Heart right ventricle (tissue), 16 donors: ENCODE results near the gene TANGO6. TPM values are rescaled to one million over a fixed set of nuclear protein-coding genes. Genes with fewer than 3 reads are reported as not detected.

Experiments used
- ATAC-seq, 8 donors: fragments of 200-7000 bp; cut with Tn5 transposase; one replicate each; pipeline ENCODE4 v1.9.1; 2020; ENCODE audit warnings: mild to moderate bottlenecking in 8 of 8, moderate library complexity in 8 of 8, moderate number of reproducible peaks in 1 of 8
- DNase-seq, 2 donors: peaks; one replicate each; pipeline ENCODE4 v3.0.0-alpha.2; 2020
- H3K27ac ChIP-seq, 10 donors: fragments of 200-600 bp; sonication (generic) in 2 of 10; one replicate each; pipeline versions ENCODE4 v1.5.0 to v1.8.0; 2020 to 2022; ENCODE audit warnings: mild to moderate bottlenecking in 3 of 10
- H3K27me3 ChIP-seq, 7 donors: fragments of 200-600 bp; one replicate each; pipeline ENCODE4 v1.8.0; 2021 to 2022; ENCODE audit warnings: mild to moderate bottlenecking in 2 of 7
- H3K36me3 ChIP-seq, 9 donors: fragments of 200-600 bp; sonication (generic) in 1 of 9; one replicate each; pipeline versions ENCODE4 v1.5.0 to v1.8.0; 2020 to 2022; ENCODE audit warnings: mild to moderate bottlenecking in 2 of 9
- H3K4me1 ChIP-seq, 9 donors: fragments of 200-600 bp; sonication (generic) in 1 of 9; one replicate each; pipeline versions ENCODE4 v1.5.0 to v1.8.0; 2020 to 2022; ENCODE audit warnings: mild to moderate bottlenecking in 4 of 9
- H3K4me3 ChIP-seq, 10 donors: fragments of 200-600 bp; sonication (generic) in 2 of 10; one replicate each; pipeline versions ENCODE4 v1.5.0 to v1.8.0; 2020 to 2022; ENCODE audit warnings: mild to moderate bottlenecking in 7 of 10, moderate library complexity in 2 of 10
- H3K9me3 ChIP-seq, 11 donors: fragments of 200-600 bp in 10 of 11; sonication (generic) in 2 of 11; one replicate each; pipeline versions ENCODE4 v1.5.0 to v1.8.0; 2013 to 2022; ENCODE audit warnings: mild to moderate bottlenecking in 2 of 11, control low read depth in 1 of 11, moderate library complexity in 1 of 11
- WGBS, 2 donors: extraction: QIAGEN DNeasy Blood & Tissue Kit; methylation state at CpG; one replicate each; pipeline ENCODE4 v1.1.7; 2013; ENCODE audit warnings: inconsistent platforms in 1 of 2; 5-methylcytosine and 5-hydroxymethylcytosine counted together
- intact Hi-C, 10 donors: fragments of 100-400 bp; cut with DNase I; formaldehyde crosslinking; loops; one replicate each; pipeline versions ENCODE4 v1.11.1 to v1.14.2; 2022
- polyA plus RNA-seq, 2 donors: library from polyadenylated mRNA; stranded (reverse); fragments of 200-250 nt; gene quantifications; one replicate each; pipeline ENCODE4 v1.2.3, GENCODE V29; 2013
- total RNA-seq, 10 donors: library from RNA; stranded (reverse); fragmentation: NEBNext Ultra II Directional in 3 of 10; extraction: Animal tissue kit (Norgen Biotek cat#: 25700) in 3 of 10; gene quantifications; one replicate each; pipeline versions ENCODE4 v1.2.1 to v1.2.4, GENCODE V29; 2021 to 2023
- TF ChIP-seq, protein P1 (sequence below), 9 donors: fragments of 200-600 bp; sonication (generic) in 2 of 9; IDR thresholded peaks; one replicate each; pipeline versions ENCODE4 v1.5.0 to v1.8.0; 2021 to 2022; ENCODE audit warnings: antibody characterized with exemption in 9 of 9, mild to moderate bottlenecking in 5 of 9, moderate library complexity in 1 of 9
- donor health status: Arrhythmogenic right ventricular cardiomyopathy.
- donor health status: ischemic (EF 13 %, LVEDD 7.1; RV severe dilation, severe dysfunction).
- donor health status: healthy with polysubstance abuse.
- donor health status: DM: no; HTN: yes; CAD: no.
- donor health status: DM: no; HTN: no; CAD: no.
- donor health status: ischemic (EF 25% LVEDD 6.9; RV normal size, moderate dysfunction).
- donor health status: ischemic (EF 25% LVEDD 5.7; RV mildly dilated, moderate dysfunction).
- donor health status: healthy.
- donor health status: DM: yes; HTN: yes; CAD: no.
- donor health status: Ischemic cardiomyopathy.
- donor health status: ischemic (EF 35%, LVEDD 5.7; RV mildly dilated, moderate dysfunction).
- donor health status: nonischemic (EF 11% LVEDD 7.7; RV severe dilation, severe dysfunction).
- donor health status: DM: yes; HTN: yes; CAD: no.
- donor health status: PGD.
- donor health status: ischemic (EF 29% LVEDD 5.4; RV normal size, mild dysfunction).
- donor health status: nonischemic (EF 23%, LVEDD 6.1; RV moderate dilation, normal function).

The TANGO6 gene
- total and polyA plus RNA-seq, 12 donors = 1.8 to 12.9 (median 8.0) TPM

DNA sequence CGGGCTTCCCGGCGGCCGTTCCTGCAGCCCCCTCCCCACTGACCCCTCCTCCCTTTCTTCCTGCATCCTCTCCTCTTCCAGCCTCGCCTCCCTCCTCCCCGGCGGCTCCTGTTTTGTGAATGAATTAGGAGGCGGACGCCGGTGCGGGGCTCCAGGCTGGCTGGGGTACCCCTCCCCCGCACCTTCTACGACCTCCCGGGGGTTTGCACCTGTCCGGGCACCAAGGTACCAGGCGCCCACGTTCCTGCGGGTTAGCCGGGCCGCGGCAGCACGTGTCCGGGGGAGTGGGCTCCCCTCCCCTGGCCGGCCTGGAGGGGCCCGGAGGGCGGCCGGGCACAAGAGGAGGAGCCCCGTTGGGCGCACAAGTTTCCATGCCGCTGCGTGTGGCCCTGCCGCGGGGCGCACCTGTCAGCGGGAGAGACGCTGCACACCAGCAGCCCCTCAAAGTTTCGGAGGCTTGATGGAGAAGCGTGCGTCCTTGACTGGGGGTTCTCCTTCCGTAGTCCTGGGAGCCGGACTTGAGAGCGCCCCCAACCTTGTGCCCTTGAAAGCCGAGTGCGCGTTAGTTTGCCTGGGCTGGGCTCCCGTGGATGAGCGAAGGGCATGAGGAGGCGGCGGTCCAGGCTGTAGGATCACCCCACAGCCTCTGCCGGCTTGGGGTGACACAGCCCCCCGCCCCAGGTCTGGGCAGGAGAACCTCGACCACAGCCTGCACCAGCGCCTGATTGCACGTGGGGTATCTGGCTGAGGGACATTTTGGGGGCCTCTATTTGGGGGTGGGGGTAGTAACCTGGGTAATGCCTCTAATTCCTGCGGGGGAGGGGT is 263.4 kb downstream of the TANGO6 start:
- H3K4me1 ChIP-seq = peaks cover 7 to 38% (median 31%) of the 10 kb centered on the region in 9 donors
- TF ChIP-seq, protein P1, sequence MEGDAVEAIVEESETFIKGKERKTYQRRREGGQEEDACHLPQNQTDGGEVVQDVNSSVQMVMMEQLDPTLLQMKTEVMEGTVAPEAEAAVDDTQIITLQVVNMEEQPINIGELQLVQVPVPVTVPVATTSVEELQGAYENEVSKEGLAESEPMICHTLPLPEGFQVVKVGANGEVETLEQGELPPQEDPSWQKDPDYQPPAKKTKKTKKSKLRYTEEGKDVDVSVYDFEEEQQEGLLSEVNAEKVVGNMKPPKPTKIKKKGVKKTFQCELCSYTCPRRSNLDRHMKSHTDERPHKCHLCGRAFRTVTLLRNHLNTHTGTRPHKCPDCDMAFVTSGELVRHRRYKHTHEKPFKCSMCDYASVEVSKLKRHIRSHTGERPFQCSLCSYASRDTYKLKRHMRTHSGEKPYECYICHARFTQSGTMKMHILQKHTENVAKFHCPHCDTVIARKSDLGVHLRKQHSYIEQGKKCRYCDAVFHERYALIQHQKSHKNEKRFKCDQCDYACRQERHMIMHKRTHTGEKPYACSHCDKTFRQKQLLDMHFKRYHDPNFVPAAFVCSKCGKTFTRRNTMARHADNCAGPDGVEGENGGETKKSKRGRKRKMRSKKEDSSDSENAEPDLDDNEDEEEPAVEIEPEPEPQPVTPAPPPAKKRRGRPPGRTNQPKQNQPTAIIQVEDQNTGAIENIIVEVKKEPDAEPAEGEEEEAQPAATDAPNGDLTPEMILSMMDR (IDR thresholded peaks at IDR 0.05) = no peak
- peaks cover 0 to 21% (median 9%) of the 10 kb centered on the region in 9 donors for H3K36me3 ChIP-seq
- ATAC-seq (peak in 4 of 8 donors; percentile 4 to 24 (median 16)), DNase-seq (no peak)
- peaks cover 0 to 47% (median 0%) of the 10 kb centered on the region in 7 donors for H3K27me3 ChIP-seq
- H3K4me3 ChIP-seq = peak overlapping the region; percentile 21 to 79 (median 58)
- intact Hi-C loops = loop anchor here in 2 of 10 donors (5.0 to 10.0 kb wide), 2 partner anchors 112 to 199 kb away; no protein-coding TSS in a partner anchor
- H3K27ac ChIP-seq = peak overlapping the region in 2 of 10 donors; percentile 21 to 29
- 1% methylated on average over 51 to 55 of the region's 55 CpGs for WGBS, 2 donors
- no peaks in the 10 kb centered on the region for H3K9me3 ChIP-seq

DNA sequence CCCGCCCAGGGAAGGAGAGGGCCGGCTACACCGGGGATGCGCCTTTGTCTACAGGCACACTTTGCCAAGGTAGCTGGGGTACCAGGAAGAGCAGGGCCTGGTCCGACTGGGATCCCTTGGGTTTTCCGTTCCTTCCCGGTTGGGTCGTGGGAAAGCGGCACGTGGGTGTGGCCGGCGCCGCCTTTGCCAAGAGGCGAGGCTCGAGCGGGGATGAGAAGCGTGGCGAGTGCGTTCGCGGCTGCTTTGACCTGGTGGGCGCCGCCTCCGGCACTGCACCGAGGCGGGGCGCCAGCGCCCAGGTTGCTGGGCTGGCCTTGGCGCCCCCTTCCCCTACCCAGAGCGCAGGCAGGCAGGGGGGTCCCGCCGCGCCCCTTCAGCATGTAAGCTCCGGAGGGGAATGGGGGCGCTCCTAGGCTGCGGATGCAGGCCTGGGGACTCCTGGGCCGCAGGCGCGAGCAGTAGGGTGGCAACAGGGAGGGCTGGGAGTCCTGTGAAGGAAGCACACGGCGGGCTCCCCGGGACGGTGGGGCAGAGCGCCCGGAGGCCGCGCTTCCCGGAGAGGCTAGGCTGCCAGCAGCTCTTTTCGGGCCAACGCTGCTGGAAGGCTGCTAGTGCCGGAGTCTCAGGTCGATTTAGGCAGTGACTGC is 264.1 kb downstream of the TANGO6 start:
- intact Hi-C loops = loop anchor here in 2 of 10 donors (5.0 to 10.0 kb wide), 2 partner anchors 113 to 200 kb away; no protein-coding TSS in a partner anchor

DNA sequence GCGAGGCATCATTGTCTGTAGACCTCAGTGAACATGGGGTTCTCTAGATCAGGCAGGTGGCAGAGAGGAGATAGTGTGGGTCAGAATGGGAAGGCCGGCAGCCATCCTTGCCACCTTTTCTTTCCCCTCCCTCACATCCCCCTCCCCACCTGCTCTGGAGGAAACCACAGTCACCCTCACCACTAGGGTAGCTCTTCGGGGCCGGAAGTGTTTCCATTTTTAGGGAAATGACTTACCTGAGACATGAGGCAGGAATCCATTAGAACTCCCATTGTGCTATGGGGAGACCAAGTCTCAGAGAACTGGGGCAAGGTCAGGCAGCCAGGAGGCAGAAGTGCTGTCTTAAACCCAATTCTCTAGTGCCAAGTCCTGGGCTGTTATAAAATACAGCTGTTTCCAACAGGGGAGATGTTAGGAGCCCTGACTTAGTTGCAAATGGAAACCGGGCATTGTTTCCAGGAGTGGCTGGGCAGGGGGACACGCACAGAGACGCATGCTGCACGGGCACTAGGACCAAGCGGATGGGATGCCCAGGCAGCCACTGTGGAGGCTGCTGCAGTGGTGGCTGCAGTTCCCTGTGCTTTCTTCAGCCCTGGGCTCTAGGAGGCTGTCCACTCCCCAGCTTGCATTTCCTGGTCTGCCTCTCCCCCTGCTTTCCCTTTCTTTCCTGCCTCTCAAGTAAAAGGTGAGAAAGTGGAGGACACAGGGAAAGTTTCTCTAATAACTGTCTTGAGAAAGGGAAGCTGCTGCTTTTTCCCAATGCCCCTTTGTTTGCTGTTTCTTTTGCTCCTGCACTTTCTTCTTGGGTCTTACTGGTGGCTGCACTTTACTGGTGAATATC is 265.0 kb downstream of the TANGO6 start:
- peaks cover 0 to 24% (median 9%) of the 10 kb centered on the region in 9 donors for H3K36me3 ChIP-seq
- no peak overlapping the region for H3K27ac ChIP-seq
- intact Hi-C loops = loop anchor here in 2 of 10 donors (5.0 to 10.0 kb wide), 2 partner anchors 113 to 201 kb away; no protein-coding TSS in a partner anchor
- peaks cover 0 to 47% (median 0%) of the 10 kb centered on the region in 7 donors for H3K27me3 ChIP-seq
- no peak for ATAC-seq
- no peak for DNase-seq
- H3K4me1 ChIP-seq = peaks cover 7 to 52% (median 31%) of the 10 kb centered on the region in 9 donors
- WGBS, 2 donors = 46 to 64% methylated on average over 9 of the region's 9 CpGs
- peak overlapping the region in 6 of 10 donors; percentile 41 to 79 (median 62) for H3K4me3 ChIP-seq
- H3K9me3 ChIP-seq = no peaks in the 10 kb centered on the region
- TF ChIP-seq, protein P1 (IDR thresholded peaks at IDR 0.05) = no peak

More for the DNA sequence above, 264.1 kb downstream of the TANGO6 start:
- Histone ChIP-seq H3K27me3 (peaks cover 0 to 47% (median 0%) of the 10 kb centered on the region in 7 donors), H3K4me3 (peak overlapping the region; percentile 18 to 79 (median 58)), H3K9me3 (no peaks in the 10 kb centered on the region), H3K27ac (peak overlapping the region in 2 of 10 donors; percentile 21 to 29), H3K36me3 (peaks cover 0 to 21% (median 9%) of the 10 kb centered on the region in 9 donors), H3K4me1 (peaks cover 7 to 45% (median 31%) of the 10 kb centered on the region in 9 donors)
- TF ChIP-seq, protein P1 (IDR thresholded peaks at IDR 0.05) = no peak
- WGBS, 2 donors = 1 to 2% methylated on average over 43 to 52 of the region's 52 CpGs
- peak; percentile 12 to 45 (median 26) for ATAC-seq
- peak; percentile 32 to 51 for DNase-seq
